GM12874 (cell line): ENCODE results near the gene DAPK2.

Experiments used
- CTCF ChIP-seq: IDR thresholded peaks from 2 replicates; pipeline ENCODE4 v1.5.1; 2011; ENCODE audit warnings: low read depth, mild to moderate bottlenecking, control low read depth, low read length, moderate library complexity; ENCODE audit not compliant: insufficient read depth

DAPK2 gene

GRCh38 chr15:64006642-64007041 lies 39.6 kb downstream of the DAPK2 start:
- no peak for TF ChIP-seq CTCF

GRCh38 chr15:64004587-64004986 lies 41.7 kb downstream of the DAPK2 start:
- no peak for TF ChIP-seq CTCF

DNA sequence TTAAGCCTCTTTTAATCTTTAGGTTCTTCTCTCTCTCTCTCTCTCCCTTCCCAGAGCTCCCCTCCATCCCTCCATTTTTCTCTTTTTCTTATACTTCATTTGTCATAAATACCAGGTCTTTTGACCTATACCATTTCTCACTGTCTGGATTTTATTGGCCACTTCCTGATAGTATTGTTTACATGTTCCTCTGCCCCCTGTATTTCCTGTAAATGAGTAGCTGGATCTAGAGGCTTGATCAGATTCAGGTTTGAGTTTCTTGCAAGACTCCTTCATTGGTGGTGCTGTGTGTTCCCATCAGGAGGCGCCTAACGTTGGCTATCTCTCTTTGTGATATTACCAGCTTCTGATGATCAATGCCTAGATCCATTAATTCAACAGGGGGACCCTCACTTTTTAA lies 42.2 kb downstream of the DAPK2 start:
- no peak for TF ChIP-seq CTCF

DNA sequence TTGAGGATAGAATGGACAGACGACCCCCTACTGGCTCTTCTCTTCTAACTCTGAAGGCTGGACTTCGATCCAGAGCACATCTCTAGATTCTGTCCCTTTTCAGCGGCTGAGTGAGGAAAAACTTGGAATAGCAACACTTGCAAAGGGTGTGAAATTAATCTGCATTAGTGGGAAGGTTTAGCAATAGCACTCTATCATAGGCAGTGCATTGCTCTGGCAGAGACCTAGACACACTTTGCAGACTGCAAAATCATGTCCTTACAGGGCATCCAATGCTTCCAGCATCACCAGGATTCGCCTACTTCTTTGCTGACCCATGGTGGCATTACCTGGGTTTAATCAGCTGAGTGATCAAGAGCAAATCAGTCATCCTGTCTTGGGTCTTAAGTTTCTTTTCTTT lies 43.1 kb downstream of the DAPK2 start:
- no peak for TF ChIP-seq CTCF

GRCh38 chr15:64001148-64001547 lies 45.1 kb downstream of the DAPK2 start:
- TF ChIP-seq CTCF: no peak

GRCh38 chr15:64000183-64000951 lies 45.9 kb downstream of the DAPK2 start:
- no peak for TF ChIP-seq CTCF

- no peak for TF ChIP-seq CTCF
Measured at GRCh38 chr15:63999177-63999576, 47.1 kb downstream of the DAPK2 start.

DNA sequence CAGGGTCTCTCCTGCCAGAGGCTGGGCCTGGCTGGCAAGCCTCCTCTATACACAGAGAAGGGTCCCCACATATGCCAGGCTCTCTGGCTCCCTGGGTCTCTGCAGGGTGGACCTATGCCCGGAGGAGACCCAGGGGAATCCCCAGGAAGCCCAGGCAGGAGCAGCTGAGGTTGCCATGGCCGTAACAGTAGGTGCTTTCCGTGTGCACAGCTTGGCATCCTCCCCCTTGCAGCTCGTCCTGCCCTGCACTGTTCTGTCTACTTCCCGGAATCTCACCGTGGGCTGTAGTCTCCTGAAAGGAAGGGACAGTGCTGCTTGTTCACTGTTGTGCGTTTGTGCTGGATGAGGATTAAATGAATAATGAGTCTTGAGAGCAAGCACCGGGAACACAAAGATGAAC lies 47.8 kb downstream of the DAPK2 start:
- no peak for TF ChIP-seq CTCF
